IPS DF 19.7 (cell line): Measurements from ENCODE around the gene CCDC39.

Experiments
- DNase-seq: peaks from one replicate; pipeline ENCODE4 v3.0.0-alpha.2; 2013; ENCODE audit warnings: low read depth, low spot score

The CCDC39 gene

GRCh38 chr3:180679178-180680096 is at the start of gene CCDC39:
TSS of gene CCDC39 (minus strand) at chr3:180679489. CDS start at chr3:180679380, 109 bp downstream.
- DNase-seq: peak; percentile 57

GRCh38 chr3:180720012-180720411 is 40.7 kb upstream of the CCDC39 start:
- no peak for DNase-seq

DNA sequence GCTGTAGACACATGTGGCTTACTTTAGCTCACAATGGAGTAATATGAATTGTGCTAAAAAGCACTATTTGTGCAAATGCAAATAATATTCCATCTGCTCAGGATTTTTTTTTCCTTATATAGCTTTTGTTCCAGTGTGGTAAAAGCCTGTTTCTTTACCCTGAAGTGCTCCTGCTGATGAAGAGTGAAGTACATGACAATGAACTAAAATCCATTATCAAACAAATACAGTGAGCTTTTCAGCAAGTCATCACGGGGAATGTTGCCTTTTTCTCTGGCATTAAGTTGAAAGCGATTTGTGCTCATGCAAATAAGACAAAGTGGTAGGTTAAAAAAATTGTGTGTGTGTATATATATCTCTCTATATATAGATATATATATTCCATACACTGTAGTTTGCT is 28.6 kb upstream of the CCDC39 start:
- DNase-seq: no peak

DNA sequence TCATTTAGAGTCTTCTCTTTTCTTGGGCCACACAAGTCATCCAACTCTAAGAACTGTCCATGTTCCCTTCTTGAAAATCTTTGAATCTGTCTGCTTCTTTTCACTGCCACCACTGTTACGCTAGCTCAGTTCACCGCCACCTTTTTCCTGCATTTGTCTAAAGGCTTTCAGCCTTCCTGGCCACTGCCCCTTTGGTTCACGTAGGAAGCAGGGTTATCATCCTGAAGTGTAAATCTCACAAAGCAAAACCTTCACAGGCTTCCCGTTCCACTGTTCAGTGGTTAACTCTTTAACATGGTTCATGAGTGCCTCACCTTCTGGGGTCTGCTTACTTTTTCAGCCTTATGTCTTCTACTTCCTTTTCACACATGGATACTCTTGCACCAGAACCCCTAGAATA is 26.3 kb upstream of the CCDC39 start:
- no peak for DNase-seq

GRCh38 chr3:180704532-180704931 is 25.2 kb upstream of the CCDC39 start:
- DNase-seq: no peak

GRCh38 chr3:180700941-180701340 is 21.7 kb upstream of the CCDC39 start:
- no peak for DNase-seq

GRCh38 chr3:180698760-180699270 is 19.5 kb upstream of the CCDC39 start:
- no peak for DNase-seq

GRCh38 chr3:180694321-180694720 is 15.0 kb upstream of the CCDC39 start:
- DNase-seq: no peak

DNA sequence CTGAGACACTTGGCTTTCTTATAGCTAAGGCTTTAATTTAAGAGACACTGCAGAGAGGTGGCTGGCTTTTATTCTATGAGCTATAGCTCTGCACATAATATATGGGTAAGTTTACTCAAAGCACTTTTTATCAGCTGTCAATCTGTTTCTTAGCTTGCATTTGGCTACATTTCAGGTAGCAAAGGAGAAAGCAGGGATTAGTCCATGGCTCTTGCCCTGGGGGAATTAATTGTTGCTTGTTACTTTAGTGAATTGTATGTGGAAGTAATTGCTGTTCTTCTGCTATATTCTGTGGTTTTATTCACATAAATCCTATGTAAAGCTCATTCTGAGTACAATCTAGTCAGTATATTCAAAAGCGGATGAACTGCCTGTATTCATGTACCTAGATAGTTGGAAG is 14.4 kb upstream of the CCDC39 start:
- no peak for DNase-seq

DNA sequence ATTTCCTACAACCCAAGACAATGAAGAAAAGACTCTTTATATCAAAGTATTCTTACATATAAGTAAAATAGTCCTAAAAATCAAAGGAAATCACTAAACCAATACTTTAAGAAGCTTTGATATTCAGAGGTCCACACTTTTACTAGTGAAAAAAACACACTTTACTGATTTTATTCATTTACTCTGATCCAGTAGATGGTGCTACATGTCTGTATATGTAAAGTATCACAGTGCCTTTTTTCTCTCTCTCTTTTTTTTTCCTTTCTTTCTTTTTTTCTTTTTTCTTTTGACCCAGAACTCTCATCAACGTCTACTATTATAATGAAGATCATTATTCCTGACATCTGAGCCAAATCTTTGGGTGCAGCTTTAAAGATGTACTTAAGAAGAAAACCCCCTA is 10.8 kb upstream of the CCDC39 start:
- no peak for DNase-seq

- DNase-seq: no peak
Observed at GRCh38 chr3:180684807-180685206, 5.5 kb upstream of the CCDC39 start.

DNA sequence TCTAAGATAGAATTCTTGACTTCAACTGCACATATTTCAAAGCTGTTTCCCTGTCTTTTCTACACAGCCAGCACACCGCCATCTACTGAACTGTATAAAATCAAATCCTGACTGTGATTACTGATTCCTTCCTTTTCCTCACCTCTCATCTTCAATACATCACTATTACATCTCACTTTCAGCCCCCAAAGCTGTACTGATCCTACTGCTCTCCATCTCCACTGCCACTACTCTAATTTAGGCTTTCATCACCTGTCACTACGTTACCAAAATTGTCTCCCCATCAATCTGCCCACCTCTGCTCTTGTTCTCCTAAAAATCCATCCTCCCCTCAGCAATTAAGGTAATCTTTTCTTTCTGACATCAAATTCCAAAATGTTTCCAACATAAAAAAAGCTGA is 4.5 kb upstream of the CCDC39 start:
- no peak for DNase-seq

- no peak for DNase-seq
Observed at GRCh38 chr3:180680097-180680430, 775 bp upstream of the CCDC39 start.

- DNase-seq: no peak
Observed at GRCh38 chr3:180678231-180678630, 1.1 kb downstream of the CCDC39 start.

DNA sequence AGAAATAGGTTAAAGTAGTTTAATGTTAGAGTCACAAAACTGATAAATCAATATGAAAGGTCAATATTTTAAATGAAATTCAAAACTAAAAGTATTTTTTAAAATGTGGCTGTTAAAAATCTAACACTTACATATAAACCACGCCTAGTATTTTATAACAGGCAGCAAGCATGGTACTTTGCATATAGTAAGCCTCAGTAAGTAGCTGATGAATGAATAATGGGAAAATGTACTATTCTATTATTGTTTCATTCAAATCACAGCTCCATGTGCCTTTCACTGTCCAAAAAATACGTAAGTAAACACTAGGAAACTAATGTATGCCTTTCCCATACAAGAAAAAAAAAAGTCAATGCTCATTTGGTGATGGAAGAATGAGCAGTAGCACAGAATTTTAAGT is 17.8 kb downstream of the CCDC39 start:
- DNase-seq: no peak

DNA sequence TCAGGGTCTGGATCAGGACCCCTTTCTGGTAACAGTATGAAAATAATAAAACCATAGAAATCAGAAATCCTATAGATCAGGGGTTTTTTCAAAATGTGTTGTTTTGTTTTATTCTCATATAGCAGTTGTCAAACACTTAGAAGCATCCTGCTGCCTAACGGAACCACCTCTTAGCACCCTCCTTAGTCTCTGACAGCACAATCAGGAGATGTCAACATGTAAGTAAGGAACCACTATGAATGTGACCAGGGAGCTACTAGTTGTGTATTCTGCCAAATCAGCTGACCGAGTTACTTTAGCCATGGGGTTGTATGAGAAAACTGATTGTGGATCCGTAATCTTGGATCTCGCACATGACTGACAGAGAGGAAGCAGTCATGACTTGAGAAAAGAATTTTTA is 22.2 kb downstream of the CCDC39 start:
- DNase-seq: no peak

GRCh38 chr3:180656406-180656805 is 22.9 kb downstream of the CCDC39 start:
- DNase-seq: no peak

DNA sequence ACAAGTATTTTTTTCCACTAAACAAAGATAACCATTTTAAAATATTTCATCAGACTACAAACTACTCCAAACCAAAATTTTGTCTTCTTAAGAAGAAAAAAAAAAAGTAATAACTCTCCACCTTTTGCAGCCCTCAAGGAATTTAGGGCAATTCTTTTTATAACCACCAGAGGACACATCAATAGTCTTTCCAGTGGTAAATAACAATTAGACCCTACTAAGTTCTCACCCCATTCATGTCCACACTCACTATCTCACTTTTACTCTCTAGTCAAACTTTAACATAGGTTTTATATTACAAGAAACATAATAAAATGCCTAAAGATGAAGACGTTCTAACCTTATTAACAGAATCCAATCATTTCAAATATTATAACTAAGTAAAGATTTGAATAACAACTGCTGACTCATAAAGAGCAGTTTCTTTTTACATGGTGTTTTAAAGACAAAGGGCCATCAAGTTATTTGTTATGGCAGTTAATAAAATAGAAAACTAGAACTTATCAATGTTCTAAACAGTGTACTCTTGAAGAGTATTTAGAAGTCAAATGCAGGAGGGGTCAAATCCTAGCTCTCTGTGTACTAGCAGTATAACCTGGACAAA is 33.0 kb downstream of the CCDC39 start:
- DNase-seq: no peak

DNA sequence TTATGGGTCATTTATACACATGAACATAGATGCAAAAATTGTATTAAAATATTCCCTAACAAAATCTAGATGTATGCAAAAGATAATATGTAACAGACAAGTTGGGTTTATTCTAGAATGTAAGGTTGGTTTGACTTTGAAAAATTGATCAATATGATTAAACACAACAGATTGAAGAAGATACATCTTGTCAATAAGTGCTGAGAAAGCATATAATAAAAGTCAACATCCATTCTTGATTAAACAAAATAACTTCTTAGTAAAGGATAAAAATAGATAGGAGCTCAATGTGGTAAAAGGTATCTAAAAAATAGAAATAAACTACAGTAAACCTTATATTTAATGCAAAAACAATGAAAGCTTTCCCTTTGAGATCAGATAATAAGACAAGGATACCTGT is 38.3 kb downstream of the CCDC39 start:
- no peak for DNase-seq

DNA sequence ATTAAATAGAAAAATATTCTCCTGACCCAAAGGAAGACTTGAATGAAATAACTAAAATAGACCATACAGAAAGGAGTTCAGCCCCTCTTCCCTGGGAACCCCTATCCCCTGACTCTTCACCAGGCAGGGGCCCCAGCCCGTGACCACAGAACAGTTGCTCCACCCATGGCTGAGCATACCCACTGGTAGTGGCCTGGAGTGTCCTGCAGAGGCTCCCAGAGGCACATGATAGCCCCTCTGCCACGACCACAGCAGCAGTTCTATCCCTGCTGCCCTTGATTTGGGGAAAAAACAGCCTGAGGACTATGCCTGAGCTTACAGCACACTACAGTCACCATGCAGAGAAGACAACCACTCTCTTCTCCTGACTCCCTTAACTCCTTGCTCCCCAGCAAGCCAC is 45.6 kb downstream of the CCDC39 start:
- no peak for DNase-seq

DNA sequence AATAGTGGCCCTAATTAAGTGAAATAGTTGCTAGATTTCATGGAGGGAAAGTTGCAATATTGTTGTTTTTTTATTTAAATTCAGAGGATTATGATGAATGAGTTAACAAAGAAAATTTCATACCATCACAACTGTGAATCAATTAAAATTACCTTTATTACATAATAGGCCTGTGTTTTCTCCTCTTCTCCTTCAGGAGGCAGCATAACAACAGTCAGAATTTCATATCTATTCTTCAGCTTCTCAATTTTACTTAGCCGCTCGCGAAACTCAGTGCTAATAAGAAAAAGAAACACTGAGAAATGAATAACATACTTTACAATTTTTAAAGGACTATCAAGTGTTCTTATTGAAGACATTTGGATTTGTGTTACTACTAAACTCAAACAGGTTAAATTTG is 48.0 kb downstream of the CCDC39 start:
- DNase-seq: no peak

GRCh38 chr3:180630371-180630770 is 48.9 kb downstream of the CCDC39 start:
- DNase-seq: no peak

- no peak for DNase-seq
Observed at GRCh38 chr3:180626844-180627243, 52.4 kb downstream of the CCDC39 start.
